Raji (cell line): ENCODE data around the gene WDFY4.

Experiments
- POLR2A ChIP-seq: IDR thresholded peaks from 2 replicates; pipeline ENCODE4 v1.6.1; 2011; ENCODE audit warnings: low read depth, low read length, control low read depth; ENCODE audit not compliant: insufficient read depth

The WDFY4 gene

DNA sequence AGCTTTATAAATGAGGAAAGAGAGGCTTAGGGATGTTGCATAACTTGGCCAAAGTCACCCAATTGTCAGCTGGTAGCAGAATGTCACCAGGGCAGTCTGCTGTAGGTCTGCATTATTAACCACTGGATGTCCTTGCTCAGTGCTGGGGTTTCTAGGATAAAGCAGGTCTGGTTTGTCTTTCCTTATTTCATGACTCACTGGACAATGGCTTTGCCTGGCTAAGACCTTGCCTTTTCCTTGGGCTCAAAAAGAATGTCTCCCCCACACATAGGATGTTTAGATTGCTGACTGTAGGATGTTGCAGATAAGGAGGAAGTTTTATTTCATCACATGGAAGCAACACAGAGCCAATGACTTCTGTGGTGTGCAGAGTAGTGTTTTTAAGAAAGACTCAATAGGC lies 29.4 kb downstream of the WDFY4 start:
- no peak for TF ChIP-seq POLR2A

GRCh38 chr10:48716416-48716815 lies 31.7 kb downstream of the WDFY4 start:
- no peak for TF ChIP-seq POLR2A

DNA sequence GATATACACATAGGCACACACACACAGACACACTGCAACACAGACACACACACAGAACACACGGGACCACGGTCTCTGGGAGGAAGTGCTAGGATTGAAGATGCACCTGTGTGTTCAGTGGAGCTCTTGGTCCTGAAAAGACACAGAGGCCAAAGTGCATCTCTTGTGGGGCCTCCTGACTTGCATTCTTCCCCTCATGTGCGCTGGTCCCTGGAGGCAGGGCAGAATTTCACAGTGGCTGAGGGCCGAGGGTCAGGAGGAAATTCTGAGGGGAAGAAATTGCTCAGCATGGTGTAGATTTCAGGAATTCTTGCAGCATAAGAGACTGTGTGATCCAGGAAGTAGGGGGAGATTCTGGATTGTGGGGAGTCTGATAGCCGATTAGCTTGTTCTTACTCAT lies 35.9 kb downstream of the WDFY4 start:
- no peak for TF ChIP-seq POLR2A

- no peak for TF ChIP-seq POLR2A
Measured at GRCh38 chr10:48722153-48723145, 37.8 kb downstream of the WDFY4 start.

DNA sequence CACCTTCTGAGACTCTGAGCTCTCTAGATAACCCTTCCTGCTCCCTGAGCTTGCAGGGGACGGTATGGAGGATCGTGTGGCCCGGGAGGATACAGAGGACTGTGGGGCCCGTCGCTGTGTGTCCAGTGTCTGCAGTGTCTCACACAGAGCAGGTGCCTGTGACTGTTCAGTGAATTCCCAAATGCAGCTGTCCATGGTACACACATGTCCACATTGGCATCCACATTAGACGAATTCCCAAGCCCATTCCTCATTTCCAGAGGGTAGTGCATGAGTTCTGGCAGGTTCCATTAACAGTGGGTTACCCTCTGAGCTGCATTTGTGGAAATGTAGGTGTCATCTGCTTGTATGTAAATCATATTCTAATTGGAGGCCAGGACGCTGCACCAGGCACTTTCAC lies 39.5 kb downstream of the WDFY4 start:
- TF ChIP-seq POLR2A, result no peak

- TF ChIP-seq POLR2A, result no peak
Measured at GRCh38 chr10:48725708-48726107, 41.0 kb downstream of the WDFY4 start.

GRCh38 chr10:48727866-48728265 lies 43.2 kb downstream of the WDFY4 start:
- TF ChIP-seq POLR2A, result no peak

- TF ChIP-seq POLR2A, result no peak
Measured at GRCh38 chr10:48729222-48729621, 44.5 kb downstream of the WDFY4 start.

DNA sequence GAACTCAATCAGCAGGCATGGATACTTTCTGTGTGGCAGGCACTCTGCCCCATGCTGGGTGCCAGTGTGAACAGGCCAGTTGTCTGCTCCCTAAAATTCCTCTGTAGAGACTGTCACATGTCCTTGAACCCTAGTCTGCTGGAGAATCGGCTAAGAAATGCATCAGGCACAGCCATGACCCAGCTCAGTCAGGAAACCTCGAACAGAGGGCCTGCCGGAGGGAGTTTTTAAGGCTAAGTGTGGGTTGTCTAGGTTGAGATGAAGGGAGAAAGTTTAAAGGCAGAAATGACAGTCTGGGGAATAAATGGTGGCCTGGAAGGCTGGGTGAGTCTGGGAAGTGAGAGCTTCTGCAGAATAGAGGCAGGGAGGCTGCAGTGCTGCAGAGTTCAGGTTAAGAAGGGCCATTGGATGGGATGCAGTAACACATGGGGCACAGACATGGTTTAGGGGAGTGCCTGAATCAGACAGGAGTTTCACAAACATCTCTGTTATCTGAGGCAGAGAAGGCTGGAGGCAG lies 45.3 kb downstream of the WDFY4 start:
- TF ChIP-seq POLR2A, result no peak

DNA sequence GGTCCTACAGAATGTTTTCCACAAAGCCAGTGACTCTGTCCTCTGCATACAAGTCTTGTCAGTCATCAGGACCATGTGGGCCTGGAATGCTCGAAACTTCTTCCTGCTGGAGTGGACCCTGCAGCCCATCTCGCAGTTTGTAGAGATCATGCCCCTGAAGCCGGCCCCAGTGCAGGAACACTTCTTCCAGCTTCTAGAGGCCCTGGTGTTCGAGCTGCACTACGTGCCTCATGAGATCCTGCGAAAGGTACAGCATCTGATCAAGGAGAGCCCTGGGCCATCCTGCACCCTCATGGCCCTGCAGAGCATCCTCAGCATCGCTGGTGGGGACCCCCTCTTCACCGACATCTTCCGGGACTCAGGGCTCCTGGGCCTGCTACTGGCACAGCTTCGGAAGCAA lies 46.5 kb downstream of the WDFY4 start:
- no peak for TF ChIP-seq POLR2A

GRCh38 chr10:48731654-48732053 lies 47.0 kb downstream of the WDFY4 start:
- no peak for TF ChIP-seq POLR2A

DNA sequence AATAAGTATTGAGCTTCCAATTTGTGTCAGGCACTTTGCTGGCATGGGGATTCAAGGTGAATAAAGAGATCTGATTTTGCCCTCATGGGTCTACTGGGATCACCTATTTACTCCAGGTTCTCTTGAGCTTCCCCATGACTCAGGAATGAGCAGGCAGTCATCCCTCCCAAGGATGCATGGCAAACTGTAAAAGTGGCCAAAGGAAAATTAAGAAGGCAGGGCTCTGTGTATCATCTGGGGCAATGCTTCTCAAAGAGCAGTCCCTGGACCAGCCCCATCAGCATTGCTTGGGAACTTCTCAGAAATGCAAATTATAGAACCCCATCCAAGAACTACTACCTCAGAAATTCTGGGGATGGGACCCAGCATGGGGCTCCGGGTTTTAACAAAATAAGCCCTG lies 48.7 kb downstream of the WDFY4 start:
- TF ChIP-seq POLR2A, result no peak

- no peak for TF ChIP-seq POLR2A
Measured at GRCh38 chr10:48735836-48736390, 51.2 kb downstream of the WDFY4 start.

- no peak for TF ChIP-seq POLR2A
Measured at GRCh38 chr10:48736596-48736995, 51.9 kb downstream of the WDFY4 start.

DNA sequence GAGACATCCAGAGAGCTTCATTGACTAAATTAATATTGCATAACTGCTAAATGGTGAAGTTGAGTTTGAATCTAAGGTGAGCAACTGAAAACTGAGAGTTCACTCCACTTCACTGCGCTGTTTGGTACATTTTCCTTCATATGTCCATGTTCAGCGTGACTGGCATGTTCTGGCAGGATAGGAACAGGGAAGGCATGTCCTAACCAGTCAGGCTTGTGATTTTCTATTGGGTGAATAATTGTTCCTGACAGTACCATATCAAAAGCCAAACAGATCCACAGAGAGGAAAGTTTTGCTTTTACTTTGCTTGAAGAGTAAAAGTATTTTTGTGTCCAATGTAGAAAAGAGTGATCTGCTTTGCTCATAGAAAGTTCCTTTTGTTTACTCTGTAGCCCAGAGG lies 53.2 kb downstream of the WDFY4 start:
- TF ChIP-seq POLR2A, result no peak

DNA sequence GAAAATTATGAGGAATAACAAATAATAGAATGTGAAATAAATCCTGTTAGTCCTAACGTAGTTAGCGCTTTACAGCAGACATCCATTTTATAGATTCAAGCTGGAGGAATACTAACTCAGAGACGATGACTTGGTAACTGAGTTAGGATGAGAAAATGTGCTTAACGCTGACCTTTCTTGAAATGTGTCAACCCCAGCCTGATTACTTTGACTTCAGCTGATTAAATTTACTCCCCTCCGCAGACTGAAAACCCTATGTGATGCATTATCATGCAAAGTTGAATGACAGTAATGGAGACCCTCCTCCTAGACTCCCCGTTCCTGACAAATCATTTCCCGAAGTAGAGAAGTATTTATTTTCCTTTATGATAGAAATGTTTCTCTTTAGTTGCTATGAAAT lies 54.5 kb downstream of the WDFY4 start:
- no peak for TF ChIP-seq POLR2A
